SW480 (cell line): ENCODE data around the gene DLGAP1.
A peak's percentile ranks its signal among the peaks of the same experiment; 100 is the strongest.
"Not testable (repeated sequence)": the region's sequence is repeated elsewhere in the genome, so short reads cannot be mapped to it uniquely, and the experiment has no call there.

Experiments
- DNase-seq: peaks from one replicate; pipeline ENCODE4 v3.0.0-alpha.2; 2016; ENCODE audit warnings: low spot score

The DLGAP1 gene

GRCh38 chr18:3624546-3624934 is 830.6 kb downstream of the DLGAP1 start:
- no peak for DNase-seq

GRCh38 chr18:3623769-3624545 is 831.1 kb downstream of the DLGAP1 start:
- peak; percentile 99 for DNase-seq

- DNase-seq, result peak; percentile 83
Observed at GRCh38 chr18:3620146-3621119, 834.7 kb downstream of the DLGAP1 start.

GRCh38 chr18:3619746-3620145 is 835.4 kb downstream of the DLGAP1 start:
- DNase-seq, result no peak

GRCh38 chr18:3619222-3619621 is 835.9 kb downstream of the DLGAP1 start:
- no peak for DNase-seq

GRCh38 chr18:3616744-3617143 is 838.4 kb downstream of the DLGAP1 start:
- DNase-seq, result no peak

- DNase-seq, result no peak
Observed at GRCh38 chr18:3616142-3616541, 839.0 kb downstream of the DLGAP1 start.

- no peak for DNase-seq
Observed at GRCh38 chr18:3615374-3615985, 839.6 kb downstream of the DLGAP1 start.

GRCh38 chr18:3612315-3612714 is 842.8 kb downstream of the DLGAP1 start:
- DNase-seq, result peak; percentile 46

GRCh38 chr18:3611313-3612090 is 843.6 kb downstream of the DLGAP1 start:
- DNase-seq, result no peak

GRCh38 chr18:3610813-3611212 is 844.3 kb downstream of the DLGAP1 start:
- no peak for DNase-seq

GRCh38 chr18:3610188-3610708 is 844.9 kb downstream of the DLGAP1 start:
- no peak for DNase-seq

GRCh38 chr18:3608488-3608887 is 846.6 kb downstream of the DLGAP1 start:
- DNase-seq, result no peak

- not testable (repeated sequence) for DNase-seq
Observed at GRCh38 chr18:3608099-3608453, 847.0 kb downstream of the DLGAP1 start.

- DNase-seq, result no peak
Observed at GRCh38 chr18:3607309-3608098, 847.6 kb downstream of the DLGAP1 start.

GRCh38 chr18:3606863-3607262 is 848.2 kb downstream of the DLGAP1 start:
- not testable (repeated sequence) for DNase-seq

- DNase-seq, result peak; percentile 64
Observed at GRCh38 chr18:3605954-3606443, 849.1 kb downstream of the DLGAP1 start.

- DNase-seq, result peak; percentile 50
Observed at GRCh38 chr18:3605486-3605952, 849.6 kb downstream of the DLGAP1 start.

- DNase-seq, result peak; percentile 89
Observed at GRCh38 chr18:3604498-3605408, 850.4 kb downstream of the DLGAP1 start.

GRCh38 chr18:3604235-3604497 is 850.9 kb downstream of the DLGAP1 start:
- no peak for DNase-seq
